H1 (cell line): ENCODE results near the gene KCNQ1. TPM values are rescaled to one million over a fixed set of nuclear protein-coding genes. Genes with fewer than 3 reads are reported as not detected.

Source experiments
- EZH2 ChIP-seq: fragments of 200-600 bp; sonication (generic); IDR thresholded peaks from 2 replicates; pipeline ENCODE4 v1.7.1; 2012; ENCODE audit warnings: low read depth, mild to moderate bottlenecking, moderate library complexity, low read length, inconsistent platforms; ENCODE audit not compliant: severe bottlenecking
- NANOG ChIP-seq: IDR thresholded peaks from 2 replicates; pipeline ENCODE4 v1.6.1; 2011; ENCODE audit warnings: low read length, low read depth, mild to moderate bottlenecking, inconsistent platforms; ENCODE audit not compliant: insufficient read depth, poor library complexity, severe bottlenecking
- polyA plus RNA-seq, 7 experiments: library from polyadenylated mRNA; depleted of rRNA in 3 of 7; stranded (reverse) in 5 of 7; unstranded in 2 of 7; fragments of >200 nt in 5 of 7; fragments of 200-250 nt in 2 of 7; gene quantifications; 1 replicate in 5 of 7; 2 replicates in 1 of 7; 4 replicates in 1 of 7; pipeline versions ENCODE4 v1.2.1 to v1.2.3, GENCODE V29; 2011 to 2013; ENCODE audit warnings: missing spikeins in 2 of 7, mixed read lengths in 2 of 7
- total RNA-seq: library from RNA; stranded (reverse); fragmentation: NEBNext Ultra II Directional; extraction: Animal tissue kit (Norgen Biotek cat#: 25700); gene quantifications from 2 replicates; pipeline ENCODE4 v1.2.1, GENCODE V29; 2021
- TF ChIP-seq, protein P1 (sequence below): IDR thresholded peaks from 2 replicates; pipeline ENCODE4 v1.6.1; 2012; ENCODE audit warnings: inconsistent platforms

KCNQ1 gene
- total and polyA plus RNA-seq, 2 of the 8 experiments (the other 6 are each of a cell fraction or from before 2014, with no cell fraction given): 1.9 to 2.0 TPM

DNA sequence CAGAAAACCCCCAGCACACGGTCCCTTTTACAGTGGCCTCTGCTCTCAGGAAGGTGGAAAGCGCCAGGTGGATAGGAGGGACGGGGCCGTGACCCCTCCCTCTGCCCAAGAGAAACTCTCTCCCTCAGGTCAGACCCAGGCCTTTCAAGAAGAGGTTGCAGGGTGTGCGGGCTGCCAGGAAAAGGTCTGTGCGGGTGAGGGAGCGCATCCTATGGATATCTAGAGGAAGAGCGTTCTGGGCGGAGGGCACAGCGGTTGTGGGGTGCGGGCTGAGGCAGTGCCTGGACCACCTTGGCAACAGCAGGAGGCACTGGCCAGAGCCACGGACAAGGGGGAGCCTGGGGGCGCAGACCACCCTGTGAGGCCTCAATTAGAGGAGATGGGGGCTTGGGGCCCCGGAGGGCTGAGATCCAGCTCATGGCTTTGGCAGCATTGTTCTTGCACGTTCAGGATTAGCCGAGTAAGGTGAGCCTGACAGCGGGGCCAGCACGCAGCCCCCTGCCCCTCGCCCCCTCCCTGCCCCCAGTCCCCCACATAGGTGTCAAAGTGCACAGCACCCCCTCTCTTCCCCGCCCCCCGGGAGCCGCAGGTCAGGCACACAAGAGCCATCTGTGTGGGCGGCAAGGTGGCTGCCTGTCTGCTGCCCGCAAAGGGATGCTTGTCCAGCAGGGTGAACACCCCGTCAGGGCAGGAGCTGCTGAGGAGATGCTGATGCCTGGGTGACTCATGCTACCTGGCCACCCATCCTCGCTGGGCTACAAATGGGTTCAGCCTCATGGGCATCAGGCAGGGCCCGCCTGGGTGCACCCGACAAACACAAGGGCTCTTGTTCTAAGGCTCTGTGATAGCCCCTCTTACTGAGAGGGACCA, 347.8 kb downstream of the KCNQ1 start (continued):
- TF ChIP-seq EZH2 (no peak), NANOG (no peak)
- TF ChIP-seq, protein P1, sequence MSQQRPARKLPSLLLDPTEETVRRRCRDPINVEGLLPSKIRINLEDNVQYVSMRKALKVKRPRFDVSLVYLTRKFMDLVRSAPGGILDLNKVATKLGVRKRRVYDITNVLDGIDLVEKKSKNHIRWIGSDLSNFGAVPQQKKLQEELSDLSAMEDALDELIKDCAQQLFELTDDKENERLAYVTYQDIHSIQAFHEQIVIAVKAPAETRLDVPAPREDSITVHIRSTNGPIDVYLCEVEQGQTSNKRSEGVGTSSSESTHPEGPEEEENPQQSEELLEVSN: no peak
